Stimulated activated CD4-positive, alpha-beta T cell treated with anti-CD3 and anti-CD28 coated beads, Interleukin-1b, Interleukin-23, amount 100 ng/mL, for 24 hours (primary cell): Measurements from ENCODE around the gene HDHD2.
A peak's percentile ranks its signal among the peaks of the same experiment; 100 is the strongest.
"Not testable (repeated sequence)": the region's sequence is repeated elsewhere in the genome, so short reads cannot be mapped to it uniquely, and the experiment has no call there.

ENCODE experiments used
- DNase-seq, 4 experiments: peaks; one replicate each; pipeline ENCODE4 v3.0.0-alpha.2; 2020; ENCODE audit warnings: low read depth in 4 of 4, low spot score in 1 of 4

The HDHD2 gene, protein sequence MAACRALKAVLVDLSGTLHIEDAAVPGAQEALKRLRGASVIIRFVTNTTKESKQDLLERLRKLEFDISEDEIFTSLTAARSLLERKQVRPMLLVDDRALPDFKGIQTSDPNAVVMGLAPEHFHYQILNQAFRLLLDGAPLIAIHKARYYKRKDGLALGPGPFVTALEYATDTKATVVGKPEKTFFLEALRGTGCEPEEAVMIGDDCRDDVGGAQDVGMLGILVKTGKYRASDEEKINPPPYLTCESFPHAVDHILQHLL

DNA sequence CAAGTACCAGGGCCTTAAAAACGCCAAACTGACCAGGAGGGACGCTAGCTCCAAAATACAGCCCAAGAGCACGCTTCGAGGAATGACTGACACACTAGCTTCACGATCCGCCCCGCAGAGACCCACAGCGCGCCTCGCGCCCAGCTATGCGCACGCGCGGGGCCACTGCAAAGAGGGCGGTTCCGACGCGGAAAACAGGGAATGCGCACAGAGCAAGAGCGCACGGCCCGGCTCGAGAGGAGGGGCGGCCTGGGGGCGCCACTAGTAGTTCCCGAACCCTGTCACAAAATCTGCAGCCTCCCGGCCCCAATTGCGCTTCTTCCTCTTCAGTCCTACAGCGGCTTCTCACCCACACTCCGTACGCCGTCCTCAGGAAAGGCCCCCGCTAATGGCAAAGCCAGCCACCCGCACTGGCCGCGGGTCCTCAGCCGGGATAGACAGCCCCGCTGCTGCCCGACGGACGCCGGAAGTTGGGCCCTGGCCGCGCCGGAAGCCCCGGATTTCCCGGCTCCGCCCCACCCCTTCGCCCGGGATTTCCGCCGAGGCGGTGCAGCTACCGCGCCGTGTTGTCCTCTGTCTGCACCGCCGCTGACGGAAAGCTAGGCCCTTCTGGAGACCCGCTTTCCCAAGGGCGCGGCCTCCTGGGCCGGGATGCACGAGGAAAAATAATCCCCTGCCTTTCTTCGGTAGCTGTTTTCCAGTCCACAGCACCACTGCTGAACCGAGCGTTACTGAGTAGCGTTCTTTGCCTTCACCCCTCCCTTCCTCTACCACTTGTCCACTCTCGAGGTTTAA, at the start of gene HDHD2:
Gene HDHD2 (minus strand): TSS at position 472 of the 795 bp plus-strand sequence. CDS start 14,061 bp downstream, outside the sequence.
- peak; percentile 57 to 78 (median 72) for DNase-seq

DNA sequence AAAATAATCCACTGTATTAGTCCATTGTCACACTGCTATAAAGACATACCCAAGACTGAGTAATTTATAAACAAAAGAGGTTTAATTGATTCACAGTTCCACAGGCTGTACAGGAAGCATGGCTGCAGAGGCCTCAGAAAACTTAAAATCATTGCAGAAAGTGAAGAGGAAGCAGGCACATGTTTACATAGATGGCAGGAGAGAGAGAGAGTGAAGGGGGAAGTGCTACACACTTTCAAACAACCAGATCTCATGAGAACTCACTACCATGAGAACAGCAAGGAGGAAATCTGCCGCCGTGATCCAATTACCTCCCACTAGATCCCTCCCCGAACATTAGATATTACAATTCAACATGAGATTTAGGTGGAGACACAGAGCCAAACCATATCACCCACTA, 45.7 kb upstream of the HDHD2 start:
- DNase-seq: not testable (repeated sequence)

DNA sequence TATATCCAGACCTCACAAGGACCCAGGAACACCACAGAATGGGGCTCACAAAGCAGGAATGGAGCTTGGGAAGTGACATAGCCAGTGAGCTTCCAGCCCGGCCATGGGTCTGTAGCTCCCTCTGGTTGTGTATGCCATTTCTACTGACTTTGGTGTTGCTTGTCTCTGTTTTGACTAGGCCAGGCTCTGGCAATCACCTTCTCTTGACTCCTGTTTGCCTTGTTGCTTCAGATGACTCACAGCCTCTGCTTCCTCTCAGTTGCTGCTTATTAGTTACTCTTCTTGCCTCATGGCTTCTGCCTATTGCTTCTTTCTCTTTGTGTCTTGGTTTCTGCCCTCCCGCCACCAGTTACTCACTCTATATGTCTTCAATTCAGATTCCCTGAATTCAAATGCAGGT, 41.7 kb upstream of the HDHD2 start:
- no peak for DNase-seq

DNA sequence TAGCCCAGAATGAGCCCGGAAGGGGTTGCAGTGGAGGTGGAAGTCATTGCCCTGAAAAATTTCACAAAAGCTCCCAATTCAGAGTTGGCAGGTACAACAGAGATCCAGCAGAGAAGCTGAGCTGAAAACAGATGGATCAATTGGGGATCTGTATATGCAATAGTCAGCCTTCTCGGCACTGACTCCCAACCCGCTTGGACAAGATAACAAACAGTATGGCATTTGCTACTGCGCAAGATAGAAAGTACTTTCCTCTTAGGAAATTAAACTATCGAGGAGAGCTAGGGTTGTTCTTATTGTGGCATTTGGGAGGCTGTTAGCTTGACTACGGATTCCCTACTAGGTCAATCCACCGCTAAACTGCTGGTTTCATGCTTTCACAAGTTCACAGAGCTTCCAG, 37.4 kb upstream of the HDHD2 start:
- no peak for DNase-seq

DNA sequence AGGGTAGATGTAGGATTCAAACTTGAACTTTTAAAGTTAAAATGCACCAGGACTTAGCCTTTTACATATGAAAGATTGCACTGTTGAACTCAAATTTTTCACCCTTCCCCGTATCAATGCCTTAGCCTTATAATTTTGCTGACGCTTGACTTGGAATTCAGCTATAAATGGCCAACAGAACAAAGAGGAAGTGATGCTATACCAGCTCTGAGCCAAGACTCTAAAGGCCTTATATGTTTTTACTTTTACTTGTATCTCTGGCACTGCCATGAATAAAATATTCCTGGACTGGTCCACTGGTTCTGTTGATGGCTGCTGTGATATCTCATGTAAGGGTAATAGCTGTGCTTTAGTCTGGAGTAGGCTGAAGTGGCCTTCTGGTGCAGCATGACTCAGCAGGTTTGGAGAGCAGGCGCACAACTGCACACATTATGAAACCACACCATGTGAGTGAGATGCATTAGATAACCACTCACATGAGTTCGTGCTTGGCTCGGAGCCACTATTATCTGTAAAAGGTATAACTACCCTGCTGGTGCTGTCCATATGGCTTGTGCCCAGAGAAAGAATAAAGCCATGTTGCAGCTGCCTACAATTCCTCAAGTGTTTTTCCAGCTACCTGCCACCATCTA, 34.2 kb upstream of the HDHD2 start:
- no peak for DNase-seq

DNA sequence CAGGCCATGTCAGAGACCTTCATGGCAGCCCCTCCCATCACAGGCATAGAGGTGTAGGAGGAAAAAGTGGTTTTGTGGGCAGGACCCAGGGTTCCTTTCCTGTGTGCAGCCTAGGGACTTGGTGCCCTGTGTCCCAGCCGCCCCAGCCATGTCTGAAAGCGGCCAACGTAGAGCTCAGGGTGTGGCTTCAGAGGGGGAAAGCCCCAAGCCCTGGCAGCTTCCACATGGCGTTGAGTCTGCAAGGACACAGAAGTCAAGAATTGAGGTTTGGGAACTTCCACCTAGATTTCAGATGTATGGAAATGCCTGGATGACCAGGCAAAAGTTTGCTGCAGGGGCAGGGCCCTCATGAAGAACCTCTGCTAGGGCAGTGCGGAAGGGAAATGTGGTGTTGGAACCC, 31.9 kb upstream of the HDHD2 start:
- not testable (repeated sequence) for DNase-seq

DNA sequence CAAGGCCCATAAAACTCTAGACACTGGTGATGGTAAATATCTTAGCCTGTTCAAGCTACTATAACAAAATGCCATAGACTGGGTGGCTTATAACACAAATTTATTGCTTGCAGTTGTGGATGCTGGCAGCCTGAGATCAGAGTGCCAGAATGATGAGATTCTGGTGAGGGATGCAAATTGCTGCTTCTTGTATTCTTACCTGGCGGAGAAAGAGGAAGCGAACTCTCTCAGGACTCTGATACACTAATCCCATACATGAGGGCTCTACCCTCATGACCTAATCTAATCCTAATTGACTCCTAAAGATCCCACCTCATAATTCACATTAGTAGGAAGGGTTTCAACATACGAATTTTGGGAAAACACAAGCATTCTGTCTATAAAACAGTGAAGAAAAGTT, 30.5 kb upstream of the HDHD2 start:
- no peak for DNase-seq

DNA sequence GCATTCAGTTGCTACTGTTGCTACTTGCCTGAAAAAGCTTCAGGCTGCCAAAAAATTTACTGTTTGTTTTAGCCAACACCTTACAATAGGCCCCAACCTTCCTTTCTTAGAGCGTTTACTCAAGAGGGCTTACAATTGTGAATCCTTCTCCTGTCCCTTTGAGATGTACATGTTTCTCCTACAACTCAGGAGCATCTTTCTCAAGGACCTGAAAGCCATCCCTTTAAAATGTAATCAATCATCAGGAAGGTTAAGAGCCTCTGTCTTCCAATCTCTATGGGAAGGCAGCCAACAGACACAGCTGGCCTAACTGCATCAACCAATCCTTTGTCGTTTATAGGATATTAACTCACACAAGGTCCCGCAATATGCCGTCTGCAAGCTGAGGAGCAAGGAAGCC, 29.2 kb upstream of the HDHD2 start:
- DNase-seq: no peak

DNA sequence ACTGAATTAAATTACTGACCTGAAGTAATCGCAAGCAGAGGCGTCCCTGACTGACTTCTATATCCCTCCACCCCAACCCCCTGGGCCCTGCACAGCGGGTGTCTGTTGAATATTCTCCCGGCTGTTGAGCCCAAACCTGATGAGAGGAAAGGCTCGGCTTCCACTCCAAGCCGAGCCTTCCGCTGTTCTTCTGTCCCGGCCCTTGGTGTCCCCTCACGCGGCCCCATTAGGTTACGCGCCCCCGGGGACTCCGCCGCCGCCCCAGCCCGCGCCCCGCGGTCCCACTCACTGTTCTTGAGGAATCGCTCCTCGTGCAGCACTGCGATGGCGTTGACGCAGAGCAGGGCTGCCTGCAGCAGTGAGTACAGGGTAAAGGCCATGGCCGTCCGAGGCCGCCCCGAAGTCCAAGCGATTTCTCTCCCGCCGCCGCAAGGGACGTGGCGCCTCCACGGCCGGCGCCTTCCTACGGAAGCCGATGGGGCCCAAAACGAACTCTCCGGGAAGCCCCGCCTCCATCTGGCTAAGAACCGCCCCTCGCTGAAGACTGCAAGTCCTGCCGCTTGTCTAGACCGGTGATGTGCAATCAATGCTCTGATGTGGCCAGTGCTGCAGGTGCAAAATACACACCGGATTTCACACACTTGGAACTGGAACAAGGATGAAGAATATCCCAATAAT, 25.7 kb upstream of the HDHD2 start, which contains the start of gene IER3IP1:
Gene IER3IP1 (minus strand): TSS at position 467 of the 678 bp plus-strand sequence. CDS start 87 bp downstream, at position 380.
- DNase-seq: peak; percentile 65 to 84 (median 81)

DNA sequence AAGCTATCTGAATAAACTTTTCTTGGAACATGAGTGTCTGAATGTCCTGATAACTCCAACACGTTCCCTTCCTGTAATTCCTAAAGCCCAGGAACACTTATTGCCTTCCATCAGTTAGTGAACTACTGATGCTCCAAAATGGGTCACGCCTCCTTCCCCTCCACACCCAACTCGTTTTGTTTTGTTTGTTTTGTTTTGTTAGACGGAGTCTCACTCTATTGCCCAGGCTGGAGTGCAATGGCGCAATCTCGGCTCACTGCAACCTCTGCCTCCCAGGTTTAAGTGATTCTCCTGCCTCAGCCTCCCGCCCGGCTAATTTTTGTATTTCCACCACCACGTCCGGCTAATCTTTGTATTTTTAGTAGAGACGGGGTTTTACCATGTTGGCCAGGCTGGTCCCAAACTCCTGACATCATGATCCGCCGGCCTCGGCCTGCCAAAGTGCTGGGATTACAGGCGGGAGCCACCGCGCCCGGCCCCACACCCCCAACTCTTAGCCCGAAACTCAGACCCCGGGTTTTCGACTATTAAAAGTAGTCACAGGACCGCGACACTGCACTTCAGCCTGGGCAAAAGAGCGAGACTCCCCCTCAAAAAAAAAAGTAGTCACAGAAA, 25.1 kb upstream of the HDHD2 start:
- DNase-seq: no peak

DNA sequence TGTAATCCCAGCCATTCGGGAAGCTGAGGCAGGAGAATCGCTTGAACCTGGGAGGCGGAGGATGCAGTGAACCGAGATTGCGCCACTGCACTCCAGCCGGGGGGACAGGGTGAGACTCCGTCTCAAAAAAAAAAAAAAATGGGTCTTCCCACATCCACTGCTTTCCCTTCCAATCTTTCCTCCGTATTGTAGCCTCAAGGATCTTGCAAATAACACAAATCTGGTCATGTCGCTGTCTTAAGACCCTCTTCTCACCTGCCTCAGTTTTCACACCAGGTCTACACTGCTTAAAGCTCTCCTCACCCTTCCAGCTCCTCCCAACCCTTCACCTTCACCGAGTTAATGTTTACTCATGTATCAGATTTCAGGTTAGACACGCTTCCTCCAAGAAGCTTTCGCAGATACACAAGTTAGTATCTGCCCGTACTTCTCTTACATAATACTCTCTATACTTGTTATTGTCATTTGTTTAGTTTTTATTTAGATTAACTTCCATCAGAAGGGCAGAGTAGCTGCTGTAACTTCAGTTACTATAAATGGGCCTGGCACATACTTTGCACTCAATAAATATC, 24.3 kb upstream of the HDHD2 start:
- DNase-seq: no peak

DNA sequence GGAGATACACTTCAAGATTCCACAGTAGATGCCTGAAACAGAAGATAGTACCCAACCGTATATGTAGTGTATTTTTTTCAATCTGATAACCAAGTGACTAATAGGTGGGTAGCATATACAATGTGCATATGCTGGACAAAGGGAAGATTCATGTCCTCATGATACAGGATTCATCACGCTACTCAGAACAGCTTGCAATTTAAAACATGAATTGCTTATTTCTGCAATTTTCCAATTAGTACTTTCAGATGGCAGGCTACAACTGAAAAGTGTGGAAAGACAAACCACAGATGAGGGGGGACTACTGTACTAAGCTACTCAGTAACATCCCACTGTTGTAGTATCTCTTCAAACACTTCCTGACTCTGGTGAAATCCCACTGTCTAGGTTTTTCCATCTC, 22.2 kb upstream of the HDHD2 start:
- no peak for DNase-seq

DNA sequence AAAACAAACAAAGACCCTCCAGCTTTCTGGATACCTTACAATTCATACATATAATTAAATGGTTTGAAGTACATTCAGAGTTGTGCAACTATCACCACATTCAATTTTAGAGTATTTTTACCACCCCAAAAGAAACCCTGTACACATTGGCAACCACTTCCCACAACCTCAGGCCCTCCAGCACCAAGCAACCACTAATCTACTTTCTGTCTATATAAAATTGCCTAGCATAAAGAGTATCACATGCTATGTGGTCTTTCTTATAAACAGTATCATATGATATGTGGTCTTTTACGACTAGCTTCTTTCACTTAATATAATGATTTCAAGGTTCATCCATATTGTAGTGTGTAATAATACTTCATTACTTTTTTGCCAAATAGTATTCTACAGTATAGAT, 18.6 kb upstream of the HDHD2 start:
- no peak for DNase-seq

DNA sequence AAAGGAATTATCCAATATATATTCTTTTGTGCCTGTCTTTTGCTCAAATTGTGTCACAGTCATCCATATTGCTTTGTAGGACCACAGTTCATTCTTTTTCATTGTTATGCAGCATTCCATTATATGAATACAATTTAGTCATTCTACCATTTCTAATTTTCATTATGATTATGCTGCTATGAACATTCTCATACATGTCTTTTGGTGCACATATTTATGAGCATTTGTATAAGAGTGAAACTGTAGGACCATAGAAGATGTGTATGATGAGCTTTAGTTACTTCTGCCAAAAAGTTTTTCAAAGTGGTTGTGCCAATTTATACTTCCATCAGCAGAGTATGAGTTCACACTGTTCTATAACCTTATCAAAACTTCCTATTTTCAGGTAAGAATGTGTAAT, 18.2 kb upstream of the HDHD2 start:
- DNase-seq: no peak

DNA sequence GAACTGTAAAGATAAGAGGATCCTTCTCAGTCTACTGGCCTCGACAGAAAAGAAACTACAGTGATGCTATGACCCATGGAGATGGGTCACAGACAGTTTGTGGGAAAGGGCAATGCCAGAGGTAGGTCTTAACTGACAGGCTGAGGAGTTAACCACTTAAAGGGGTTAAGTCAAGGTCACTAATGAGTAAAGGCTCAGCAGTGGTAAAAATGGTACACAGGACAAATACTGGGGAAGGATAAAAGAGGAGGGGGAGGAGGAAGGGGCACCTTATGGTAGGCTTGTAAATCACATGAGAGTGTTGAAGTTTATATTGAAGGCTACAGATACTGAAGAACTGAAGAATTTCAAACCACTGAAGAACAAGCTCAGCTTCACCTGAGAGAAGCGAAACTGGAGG, 16.0 kb upstream of the HDHD2 start:
- DNase-seq: no peak

DNA sequence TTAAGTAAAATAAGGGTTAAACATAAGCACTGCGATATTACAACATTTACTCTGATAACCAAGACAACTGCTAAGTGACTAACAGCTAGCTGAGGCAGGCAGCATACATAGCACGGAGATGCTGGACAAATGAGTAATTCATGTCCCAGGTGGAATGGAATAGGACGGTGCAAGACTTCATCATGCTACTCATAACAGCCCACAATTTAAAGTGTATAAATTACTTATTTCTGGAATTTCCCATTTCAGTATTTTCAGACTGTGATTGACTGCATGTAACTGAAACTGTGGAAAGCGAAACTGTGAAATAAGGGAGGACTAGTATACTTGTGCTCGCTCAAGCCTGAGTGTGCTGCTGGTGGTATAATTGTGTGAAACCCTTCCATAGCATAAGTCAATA, 12.9 kb upstream of the HDHD2 start:
- DNase-seq: no peak

DNA sequence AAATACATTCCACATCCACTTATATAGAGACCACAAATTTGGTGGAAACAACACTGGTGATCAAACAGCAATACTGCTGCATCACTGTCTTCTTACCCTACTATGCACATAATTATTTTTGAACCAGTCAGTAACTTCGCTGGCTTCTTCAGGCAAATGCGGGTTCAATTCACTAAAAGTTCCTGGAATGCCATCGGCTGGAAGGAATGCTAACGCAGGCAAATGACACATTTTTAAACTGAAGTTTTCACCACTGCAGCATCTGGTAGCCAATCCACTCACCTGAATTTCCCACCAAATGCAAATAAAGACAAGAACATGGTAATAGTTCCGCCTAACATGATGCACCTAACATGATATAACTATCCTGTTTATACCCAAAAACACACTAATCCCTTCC, 10.0 kb upstream of the HDHD2 start:
- DNase-seq: no peak

DNA sequence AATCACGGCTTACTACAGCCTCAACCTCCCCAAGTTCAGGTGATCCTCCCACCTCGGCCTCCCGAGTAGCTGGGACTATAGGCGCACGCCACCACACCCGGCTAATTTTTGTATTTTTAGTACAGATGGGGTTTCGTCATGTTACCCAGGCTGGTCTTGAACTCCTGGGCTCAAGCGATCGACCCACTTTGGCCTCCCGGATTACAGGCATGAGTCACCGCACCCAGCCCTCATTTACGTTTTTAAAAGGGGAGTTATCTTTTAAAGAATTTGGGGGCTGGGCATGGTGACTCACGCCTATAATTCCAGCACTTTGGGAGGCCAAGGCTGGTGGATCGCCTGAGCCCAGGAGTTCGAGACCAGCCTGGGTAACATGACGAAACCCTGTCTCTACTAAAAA, 8.1 kb upstream of the HDHD2 start:
- DNase-seq: not testable (repeated sequence)

DNA sequence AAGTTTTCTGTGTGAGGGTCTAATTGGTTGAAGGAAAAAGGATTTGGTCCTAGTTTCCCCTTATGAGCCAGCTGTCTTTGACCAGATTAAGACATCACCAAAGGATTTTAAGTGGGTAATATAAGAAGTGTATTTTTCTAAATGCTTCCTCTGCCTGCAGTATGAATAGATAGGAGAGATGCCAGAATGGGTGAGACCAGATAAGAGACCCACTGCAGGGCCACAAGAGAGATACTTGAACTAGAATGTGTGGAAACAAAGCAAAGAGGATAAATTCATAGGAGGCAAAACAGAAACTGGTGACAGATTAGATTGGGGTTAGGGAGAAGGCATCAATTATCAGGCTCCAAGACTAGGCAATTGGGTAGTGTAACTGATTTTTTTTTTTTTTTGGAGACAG, 1.1 kb upstream of the HDHD2 start:
- DNase-seq: no peak

DNA sequence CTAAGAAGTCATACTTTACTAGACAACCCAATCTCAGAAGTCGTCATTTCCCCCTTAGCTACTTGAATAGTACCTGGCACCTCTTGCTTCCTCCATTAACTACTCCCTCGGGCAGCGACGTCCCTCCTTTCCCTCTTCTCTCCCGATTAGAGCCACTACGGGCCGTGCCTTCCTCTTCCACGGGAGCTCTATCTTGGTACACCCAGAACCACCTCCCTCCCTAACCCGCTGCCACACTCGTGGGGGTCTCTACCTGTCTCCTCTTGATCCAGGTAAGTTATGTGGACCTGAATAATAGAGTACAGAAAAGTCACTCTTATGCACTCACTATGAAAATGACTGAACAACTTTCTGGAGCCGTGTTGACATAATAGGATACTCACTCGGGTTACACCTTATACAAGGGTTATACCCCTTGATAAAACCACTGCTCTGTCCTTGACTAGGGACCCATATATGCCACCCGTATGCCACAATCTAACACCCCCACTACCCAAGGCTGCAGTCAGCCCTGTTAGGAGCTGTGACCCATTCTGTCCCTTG, 595 bp upstream of the HDHD2 start:
- no peak for DNase-seq
